K562 (cell line): Measurements from ENCODE around the gene COX6B2. TPM values are rescaled to one million over a fixed set of nuclear protein-coding genes. Genes with fewer than 3 reads are reported as not detected.

ENCODE experiments used
- BRD4 ChIP-seq: fragments of 200-600 bp; sonication (generic); IDR thresholded peaks from 2 replicates; pipeline ENCODE4 v1.6.1; 2017; ENCODE audit warnings: inconsistent platforms
- CLOCK ChIP-seq: fragments of 250-450 bp; sonication (Bioruptor Pico); IDR thresholded peaks from 2 replicates; pipeline ENCODE4 v1.4.0; 2020; ENCODE audit warnings: mild to moderate bottlenecking, moderate library complexity, borderline replicate concordance
- CREB5 ChIP-seq: fragments of 250-450 bp; sonication (Bioruptor Pico); IDR thresholded peaks from 2 replicates; pipeline ENCODE4 v1.5.0; 2020; ENCODE audit warnings: mild to moderate bottlenecking
- EZH2 ChIP-seq: IDR thresholded peaks from 2 replicates; pipeline ENCODE4 v1.6.1; 2012; ENCODE audit warnings: low read depth, mild to moderate bottlenecking, inconsistent platforms, low read length, borderline replicate concordance
- FOXK1 ChIP-seq: sonication (generic); formaldehyde crosslinking; IDR thresholded peaks from 2 replicates; pipeline ENCODE4 v1.8.0; 2022; ENCODE audit warnings: missing genetic modification reagents, mild to moderate bottlenecking, borderline replicate concordance
- HDAC6 ChIP-seq: IDR thresholded peaks from 2 replicates; pipeline ENCODE4 v1.6.1; 2012; ENCODE audit warnings: low read depth, mild to moderate bottlenecking, control low read depth, inconsistent platforms, low read length, moderate library complexity
- KDM5B ChIP-seq: fragments of 200-600 bp; sonication (generic); IDR thresholded peaks from 2 replicates; pipeline ENCODE4 v1.6.1; 2012; ENCODE audit warnings: low read depth, mild to moderate bottlenecking, moderate library complexity, low read length, control low read depth, inconsistent platforms; ENCODE audit not compliant: insufficient replicate concordance
- MCM5 ChIP-seq: fragments of 450-650 bp; IDR thresholded peaks from 2 replicates; pipeline ENCODE4 v1.6.1; 2016; ENCODE audit warnings: low read depth
- NFATC3 ChIP-seq: fragments of 450-650 bp; IDR thresholded peaks from 2 replicates; pipeline ENCODE4 v1.6.1; 2017; ENCODE audit warnings: mild to moderate bottlenecking
- NR1H2 ChIP-seq: sonication (generic); formaldehyde crosslinking; IDR thresholded peaks from 2 replicates; pipeline ENCODE4 v1.4.0; 2020; ENCODE audit warnings: mild to moderate bottlenecking, missing genetic modification reagents
- NRF1 ChIP-seq, 2 experiments: fragments of 450-650 bp; IDR thresholded peaks in 1 of 2; conservative IDR thresholded peaks in 1 of 2; 2 replicates each; pipeline ENCODE4 v1.6.1; 2014; ENCODE audit warnings: mild to moderate bottlenecking in 2 of 2
- PKNOX1 ChIP-seq: fragments of 450-650 bp; IDR thresholded peaks from 2 replicates; pipeline ENCODE4 v1.6.1; 2016
- SRSF7 ChIP-seq: fragments of 200-400 bp; formaldehyde crosslinking; optimal IDR thresholded peaks from 2 replicates; pipeline ENCODE3; 2017; ENCODE audit warnings: mild to moderate bottlenecking, low read depth, low read length
- ZC3H11A ChIP-seq: IDR thresholded peaks from 2 replicates; pipeline ENCODE4 v1.6.1; 2012; ENCODE audit warnings: low read depth, low read length, improper control_type of control experiment
- ZFP1 ChIP-seq: fragments of 450-650 bp; formaldehyde crosslinking; IDR thresholded peaks from 2 replicates; pipeline ENCODE4 v1.4.0; 2020; ENCODE audit warnings: mild to moderate bottlenecking, mixed read lengths
- ZFP30 ChIP-seq: fragments of 250-450 bp; sonication (Bioruptor Pico); IDR thresholded peaks from 2 replicates; pipeline ENCODE4 v1.8.0; 2022; ENCODE audit warnings: moderate library complexity, mild to moderate bottlenecking, inconsistent platforms, borderline replicate concordance
- ZFP91 ChIP-seq: sonication (generic); formaldehyde crosslinking; IDR thresholded peaks from 2 replicates; pipeline ENCODE4 v1.8.0; 2022; ENCODE audit warnings: mild to moderate bottlenecking, missing genetic modification reagents
- ZNF174 ChIP-seq: fragments of 250-450 bp; sonication (Bioruptor Pico); IDR thresholded peaks from 2 replicates; pipeline ENCODE4 v1.4.0; 2020; ENCODE audit warnings: mild to moderate bottlenecking
- ZNF589 ChIP-seq: fragments of 200-800 bp; sonication (Bioruptor generic); IDR thresholded peaks from 2 replicates; pipeline ENCODE4 v1.6.1; 2016; ENCODE audit warnings: low read depth, missing genetic modification characterization, missing compliant biosample characterization
- polyA plus RNA-seq, 8 experiments: library from polyadenylated mRNA; depleted of rRNA in 4 of 8; stranded (reverse) in 5 of 8; unstranded in 3 of 8; fragments of >200 nt; fragmentation: Nextera tagmentation in 2 of 8; fragmentation: Illumina TruSeq in 1 of 8; extraction: Ambion mirVana in 2 of 8; extraction: Trizol in 1 of 8; gene quantifications; 2 replicates each; pipeline versions ENCODE4 v1.2.1 to v1.2.3, GENCODE V29; 2011 to 2014; ENCODE audit warnings: inconsistent platforms in 1 of 8, missing spikeins in 1 of 8
- total RNA-seq, 7 experiments: library from RNA; depleted of rRNA in 6 of 7; stranded (reverse); fragments of >200 nt in 6 of 7; fragmentation: Illumina TruSeq in 2 of 7; extraction: Trizol in 2 of 7; gene quantifications; 2 replicates each; pipeline versions ENCODE4 v1.2.1 to v1.2.3, GENCODE V29; 2011 to 2021; ENCODE audit warnings: low replicate concordance in 1 of 7

Gene COX6B2
- total and polyA plus RNA-seq, 9 of the 15 experiments (the other 6 are each of a cell fraction or from before 2014, with no cell fraction given): 0.40 to 2.5 (median 0.83) TPM

GRCh38 chr19:55385724-55386492 is 31.4 kb upstream of the COX6B2 start, which contains the start of gene RPL28 (continued):
- TF ChIP-seq CLOCK (CRISPR knock-in tag) (no peak), NFATC3 (no peak), ZNF589 (CRISPR knock-in tag) (no peak), BRD4 (0 out of 2 replicates have a peak, but pooled peaks have one; percentile 43), FOXK1 (CRISPR knock-in tag) (0 out of 2 replicates have a peak, but pooled peaks have one; percentile 47), CREB5 (CRISPR knock-in tag) (no peak), ZC3H11A (no peak), ZFP30 (CRISPR knock-in tag) (no peak), KDM5B (peak; percentile 99), ZNF174 (CRISPR knock-in tag) (no peak), NR1H2 (CRISPR knock-in tag) (no peak), NRF1 (conservative IDR thresholded peaks at IDR 0.05 in 1 of 2, IDR thresholded peaks at IDR 0.05 in 1 of 2) (peak; percentile 19 to 50; a peak in 2 of 4 replicates), HDAC6 (0 out of 2 replicates have a peak, but pooled peaks have one; percentile 52), ZFP1 (CRISPR knock-in tag) (no peak), MCM5 (no peak), PKNOX1 (peak; percentile 79), SRSF7 (no peak), EZH2 (no peak), ZFP91 (CRISPR knock-in tag) (no peak)
